IPS-NIHi11 (cell line): ENCODE data around the gene CYP21A2.
"Not testable (repeated sequence)": the region's sequence is repeated elsewhere in the genome, so short reads cannot be mapped to it uniquely, and the experiment has no call there.

Source experiments
- DNase-seq: peaks from one replicate; pipeline ENCODE4 v3.0.0; 2012; ENCODE audit warnings: mixed read lengths, low spot score

Gene CYP21A2

GRCh38 chr6:32055756-32056155 lies 17.5 kb downstream of the CYP21A2 start:
- DNase-seq: not testable (repeated sequence)

GRCh38 chr6:32056254-32056653 lies 18.0 kb downstream of the CYP21A2 start:
- no peak for DNase-seq

- no peak for DNase-seq
Measured at GRCh38 chr6:32057966-32058365, 19.8 kb downstream of the CYP21A2 start.

- DNase-seq: no peak
Measured at GRCh38 chr6:32058511-32058963, 20.3 kb downstream of the CYP21A2 start.

- no peak for DNase-seq
Measured at GRCh38 chr6:32060966-32061655, 22.9 kb downstream of the CYP21A2 start.

GRCh38 chr6:32064706-32065105 lies 26.5 kb downstream of the CYP21A2 start:
- DNase-seq: no peak

GRCh38 chr6:32067521-32067920 lies 29.3 kb downstream of the CYP21A2 start:
- not testable (repeated sequence) for DNase-seq

- not testable (repeated sequence) for DNase-seq
Measured at GRCh38 chr6:32068315-32068714, 30.1 kb downstream of the CYP21A2 start.

GRCh38 chr6:32068867-32069266 lies 30.7 kb downstream of the CYP21A2 start:
- DNase-seq: no peak

GRCh38 chr6:32069460-32069859 lies 31.2 kb downstream of the CYP21A2 start:
- DNase-seq: no peak

GRCh38 chr6:32069878-32070515 lies 31.8 kb downstream of the CYP21A2 start:
- DNase-seq: no peak

GRCh38 chr6:32070814-32071543 lies 32.8 kb downstream of the CYP21A2 start:
- no peak for DNase-seq

GRCh38 chr6:32073101-32073500 lies 34.9 kb downstream of the CYP21A2 start:
- no peak for DNase-seq

GRCh38 chr6:32073613-32074012 lies 35.4 kb downstream of the CYP21A2 start:
- DNase-seq: no peak

GRCh38 chr6:32074996-32075532 lies 36.8 kb downstream of the CYP21A2 start:
- DNase-seq: no peak

GRCh38 chr6:32075781-32076180 lies 37.6 kb downstream of the CYP21A2 start:
- DNase-seq: no peak

- no peak for DNase-seq
Measured at GRCh38 chr6:32076321-32076809, 38.1 kb downstream of the CYP21A2 start.

- no peak for DNase-seq
Measured at GRCh38 chr6:32079566-32080290, 41.5 kb downstream of the CYP21A2 start.

- DNase-seq: no peak
Measured at GRCh38 chr6:32081168-32081990, 43.2 kb downstream of the CYP21A2 start.

- DNase-seq: no peak
Measured at GRCh38 chr6:32082478-32082877, 44.3 kb downstream of the CYP21A2 start.

GRCh38 chr6:32082935-32083334 lies 44.7 kb downstream of the CYP21A2 start:
- DNase-seq: no peak
